Measurements from ENCODE around the gene NLRX1.

NLRX1 gene

GRCh38 chr11:119145551-119145950 is 23.0 kb upstream of the NLRX1 start:
- Histone ChIP-seq H3K27ac (no peak overlapping the region), H3K27me3 (peaks cover 0 to 52% of the 10 kb centered on the region in 2 donors), H3K4me3 (no peak overlapping the region), H3K9me3 (no peaks in the 10 kb centered on the region), H3K4me1 (peaks cover 0 to 23% (median 14%) of the 10 kb centered on the region in 4 donors), H3K36me3 (no peaks in the 10 kb centered on the region)
- no peak for TF ChIP-seq CTCF (IDR thresholded peaks at IDR 0.05)
- intact Hi-C loops (cut with DNase I; ENCODE audit: low total_unique reads) = loop anchor here (10.0 kb wide), 1 partner anchor 49 kb away; no protein-coding TSS in a partner anchor
- no peak for DNase-seq

GRCh38 chr11:119147604-119148333 is 20.8 kb upstream of the NLRX1 start:
- no peak for DNase-seq
- no peaks in the 10 kb centered on the region for H3K36me3 ChIP-seq
- peaks cover 0 to 23% (median 14%) of the 10 kb centered on the region in 4 donors for H3K4me1 ChIP-seq
- no peaks in the 10 kb centered on the region for H3K9me3 ChIP-seq
- no peak overlapping the region for H3K4me3 ChIP-seq
- no peak for TF ChIP-seq CTCF (IDR thresholded peaks at IDR 0.05)
- peaks cover 0 to 45% of the 10 kb centered on the region in 2 donors for H3K27me3 ChIP-seq
- intact Hi-C loops (cut with DNase I; ENCODE audit: low total_unique reads) = loop anchor here (10.0 kb wide), 1 partner anchor 47 kb away; no protein-coding TSS in a partner anchor
- H3K27ac ChIP-seq = no peak overlapping the region

- Histone ChIP-seq H3K4me3 (peak overlapping the region; percentile 52 to 64), H3K36me3 (no peaks in the 10 kb centered on the region), H3K27ac (no peak overlapping the region), H3K9me3 (no peaks in the 10 kb centered on the region), H3K27me3 (peaks cover 0 to 45% of the 10 kb centered on the region in 2 donors), H3K4me1 (peaks cover 0 to 23% (median 14%) of the 10 kb centered on the region in 4 donors)
- no peak for TF ChIP-seq CTCF (IDR thresholded peaks at IDR 0.05)
- intact Hi-C loops (cut with DNase I; ENCODE audit: low total_unique reads) = loop anchor here (10.0 kb wide), 1 partner anchor 46 kb away; no protein-coding TSS in a partner anchor
- no peak for DNase-seq
Measured at GRCh38 chr11:119148720-119149017, 19.9 kb upstream of the NLRX1 start.

- no peak within 1 kb of the TSS for H3K27ac ChIP-seq
- DNase-seq = no peak
- H3K4me1 ChIP-seq = peaks cover 0 to 23% (median 14%) of the 10 kb centered on the region in 4 donors
- intact Hi-C loops (cut with DNase I; ENCODE audit: low total_unique reads) = loop anchor here (10.0 kb wide), 1 partner anchor 46 kb away; no protein-coding TSS in a partner anchor
- peak within 1 kb of the TSS; percentile 52 to 64 for H3K4me3 ChIP-seq
- H3K36me3 ChIP-seq = no peaks in the 10 kb centered on the region
- H3K27me3 ChIP-seq = peaks cover 0 to 45% of the 10 kb centered on the region in 2 donors
- H3K9me3 ChIP-seq = no peaks in the 10 kb centered on the region
- TF ChIP-seq CTCF (IDR thresholded peaks at IDR 0.05) = no peak
Measured at GRCh38 chr11:119149018-119149785, 19.3 kb upstream of the NLRX1 start, which contains the start of gene ABCG4. ABCG4 (plus strand) TSS chr11:119149052; CDS start chr11:119149966, 914 bp downstream.

GRCh38 chr11:119149786-119150275 is 18.7 kb upstream of the NLRX1 start:
- H3K9me3 ChIP-seq = no peaks in the 10 kb centered on the region
- H3K36me3 ChIP-seq = no peaks in the 10 kb centered on the region
- no peak overlapping the region for H3K27ac ChIP-seq
- DNase-seq = no peak
- TF ChIP-seq CTCF (IDR thresholded peaks at IDR 0.05) = no peak
- H3K27me3 ChIP-seq = peaks cover 0 to 45% of the 10 kb centered on the region in 2 donors
- intact Hi-C loops (cut with DNase I; ENCODE audit: low total_unique reads) = loop anchor here (10.0 kb wide), 1 partner anchor 45 kb away; no protein-coding TSS in a partner anchor
- peaks cover 0 to 19% (median 12%) of the 10 kb centered on the region in 4 donors for H3K4me1 ChIP-seq
- peak overlapping the region; percentile 52 to 64 for H3K4me3 ChIP-seq
